Muscle of back (tissue), 11 donors: ENCODE measurements around the gene UBL7. TPM values are rescaled to one million over a fixed set of nuclear protein-coding genes. Genes with fewer than 3 reads are reported as not detected.

ENCODE experiments used
- DNase-seq, 3 donors: peaks; one replicate each; pipeline versions ENCODE4 v3.0.0 to v3.0.0-alpha.2; 2013
- polyA plus RNA-seq, 10 donors: library from polyadenylated mRNA; unstranded; fragments of 120-200 nt; gene quantifications; one replicate each; pipeline ENCODE4 v1.2.1, GENCODE V29; 2013; ENCODE audit not compliant: insufficient read length in 10 of 10

The UBL7 gene
- polyA plus RNA-seq, 10 donors: 27.4 to 39.4 (median 33.5) TPM

GRCh38 chr15:74442604-74443003 is 18.4 kb downstream of the UBL7 start:
- DNase-seq: no peak

- DNase-seq: no peak
These were observed 18.9 kb downstream of the UBL7 start for GRCh38 chr15:74442063-74442462.

- no peak for DNase-seq
These were observed 19.6 kb downstream of the UBL7 start for GRCh38 chr15:74441248-74441941.

GRCh38 chr15:74438721-74439316 is 22.1 kb downstream of the UBL7 start:
- DNase-seq: peak; percentile 67 to 86 (median 81)

GRCh38 chr15:74438206-74438605 is 22.8 kb downstream of the UBL7 start:
- DNase-seq: no peak

- peak; percentile 33 to 91 (median 61) for DNase-seq
These were observed 26.5 kb downstream of the UBL7 start for GRCh38 chr15:74434263-74435136.

- DNase-seq: peak; percentile 79 to 91 (median 82)
These were observed 27.2 kb downstream of the UBL7 start, which contains the start of gene SEMA7A for GRCh38 chr15:74433592-74434262. Gene SEMA7A, minus strand, starts transcription at chr15:74433958. Its CDS starts 40 bp downstream, at chr15:74433918.

GRCh38 chr15:74432968-74433591 is 27.9 kb downstream of the UBL7 start:
- no peak for DNase-seq

- no peak for DNase-seq
These were observed 28.5 kb downstream of the UBL7 start for GRCh38 chr15:74432271-74432967.

GRCh38 chr15:74431645-74432044 is 29.3 kb downstream of the UBL7 start:
- no peak for DNase-seq

- no peak for DNase-seq
These were observed 29.8 kb downstream of the UBL7 start for GRCh38 chr15:74431116-74431515.

GRCh38 chr15:74430510-74430951 is 30.4 kb downstream of the UBL7 start:
- DNase-seq: no peak

GRCh38 chr15:74429781-74430400 is 31.1 kb downstream of the UBL7 start:
- no peak for DNase-seq

GRCh38 chr15:74428970-74429780 is 31.8 kb downstream of the UBL7 start:
- no peak for DNase-seq

GRCh38 chr15:74428442-74428787 is 32.5 kb downstream of the UBL7 start:
- no peak for DNase-seq

GRCh38 chr15:74427607-74428441 is 33.1 kb downstream of the UBL7 start:
- no peak for DNase-seq

- no peak for DNase-seq
These were observed 34.3 kb downstream of the UBL7 start for GRCh38 chr15:74426404-74427281.
